ENCODE measurements around the gene CD37.

CD37 gene

DNA sequence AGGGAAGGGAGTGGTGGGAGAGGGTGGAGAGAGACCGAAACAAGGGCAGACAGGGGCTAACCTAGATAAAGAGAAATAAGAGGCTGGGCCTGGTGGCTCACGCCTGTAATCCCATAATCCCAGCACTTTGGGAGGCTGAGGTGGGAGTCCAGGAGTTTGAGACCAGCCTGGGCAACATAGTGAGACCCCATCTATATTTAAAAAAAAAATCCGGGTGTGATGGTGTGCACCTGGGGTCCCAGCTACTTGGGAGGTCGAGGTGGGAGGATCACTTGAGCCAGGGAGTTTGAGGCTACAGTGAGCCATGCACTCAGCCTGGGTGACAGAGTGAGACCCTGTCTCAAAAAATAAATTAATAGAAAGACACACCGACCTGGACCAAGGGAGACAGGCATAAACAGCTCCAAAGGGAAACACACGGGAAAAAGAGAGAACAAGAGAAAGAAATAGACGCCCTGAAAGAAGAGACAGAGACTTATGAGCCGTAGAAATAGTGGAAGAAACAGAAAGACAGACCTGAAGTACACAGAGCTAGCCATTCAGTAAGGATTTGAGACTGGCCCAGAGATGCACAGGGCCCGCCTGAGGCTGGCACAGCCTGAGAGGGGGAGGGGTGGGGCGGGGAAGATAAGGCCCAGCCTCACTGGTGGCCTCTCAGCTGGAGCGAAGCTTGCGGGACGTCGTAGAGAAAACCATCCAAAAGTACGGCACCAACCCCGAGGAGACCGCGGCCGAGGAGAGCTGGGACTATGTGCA is 2.2 kb downstream of the CD37 start:
- H3K4me3 ChIP-seq (replicated peaks; ENCODE audit: low read depth, low read length), result no peak overlapping the region
- TF ChIP-seq CTCF (IDR thresholded peaks at IDR 0.05; ENCODE audit: low read length, missing control alignments), result no peak
- DNase-seq (ENCODE audit: low read depth), result no peak

GRCh38 chr19:49338023-49338677 is 2.9 kb downstream of the CD37 start:
- H3K4me3 ChIP-seq (replicated peaks; ENCODE audit: low read depth, low read length), result no peak overlapping the region
- no peak for TF ChIP-seq CTCF (IDR thresholded peaks at IDR 0.05; ENCODE audit: low read length, missing control alignments)

GRCh38 chr19:49338691-49339300 is 3.6 kb downstream of the CD37 start:
- no peak for TF ChIP-seq CTCF (IDR thresholded peaks at IDR 0.05; ENCODE audit: low read length, missing control alignments)
- peak; percentile 44 for DNase-seq (ENCODE audit: low read depth)
- peak overlapping the region; percentile 13 for H3K4me3 ChIP-seq (replicated peaks; ENCODE audit: low read depth, low read length)

More at GRCh38 chr19:49338023-49338677, 2.9 kb downstream of the CD37 start:
- no peak for DNase-seq (ENCODE audit: low read depth)

DNA sequence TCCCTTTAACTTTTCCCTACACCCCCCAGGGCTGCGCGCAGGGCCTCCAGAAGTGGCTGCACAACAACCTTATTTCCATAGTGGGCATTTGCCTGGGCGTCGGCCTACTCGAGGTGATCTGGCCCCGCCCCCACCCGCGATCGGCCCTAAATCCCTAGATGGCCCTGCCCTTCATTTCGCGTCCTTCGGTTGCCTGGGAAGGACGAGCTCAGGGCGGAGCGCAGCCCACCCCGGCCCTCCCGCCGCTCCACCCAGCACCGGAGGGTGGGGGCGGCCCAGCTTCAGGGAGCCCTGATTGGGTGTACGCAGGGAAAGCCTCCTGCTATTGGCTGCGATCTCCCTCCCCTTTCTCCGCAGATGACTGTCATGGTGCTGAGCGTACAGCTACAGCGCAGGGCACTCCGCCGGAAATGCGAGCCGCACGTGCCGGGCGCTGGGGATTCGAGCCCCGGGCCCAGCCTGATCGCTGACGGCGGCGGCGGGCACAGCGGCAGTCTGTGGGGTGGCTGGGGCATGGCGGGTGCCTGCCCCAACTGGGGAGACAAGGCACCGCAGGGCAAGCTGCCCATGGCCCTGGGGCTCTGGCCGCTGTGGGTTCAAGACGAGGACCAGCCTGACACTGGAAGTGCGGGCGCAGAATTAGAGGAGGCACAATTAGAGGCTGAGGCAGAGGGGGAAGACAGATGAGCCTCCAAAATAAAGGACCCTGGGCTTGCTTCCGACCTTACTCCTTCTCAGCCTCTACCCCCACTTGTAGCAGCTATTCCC is 4.3 kb downstream of the CD37 start:
- H3K4me3 ChIP-seq (replicated peaks; ENCODE audit: low read depth, low read length), result peak overlapping the region; percentile 13
- peak; percentile 85 for DNase-seq (ENCODE audit: low read depth)
- no peak for TF ChIP-seq CTCF (IDR thresholded peaks at IDR 0.05; ENCODE audit: low read length, missing control alignments)

DNA sequence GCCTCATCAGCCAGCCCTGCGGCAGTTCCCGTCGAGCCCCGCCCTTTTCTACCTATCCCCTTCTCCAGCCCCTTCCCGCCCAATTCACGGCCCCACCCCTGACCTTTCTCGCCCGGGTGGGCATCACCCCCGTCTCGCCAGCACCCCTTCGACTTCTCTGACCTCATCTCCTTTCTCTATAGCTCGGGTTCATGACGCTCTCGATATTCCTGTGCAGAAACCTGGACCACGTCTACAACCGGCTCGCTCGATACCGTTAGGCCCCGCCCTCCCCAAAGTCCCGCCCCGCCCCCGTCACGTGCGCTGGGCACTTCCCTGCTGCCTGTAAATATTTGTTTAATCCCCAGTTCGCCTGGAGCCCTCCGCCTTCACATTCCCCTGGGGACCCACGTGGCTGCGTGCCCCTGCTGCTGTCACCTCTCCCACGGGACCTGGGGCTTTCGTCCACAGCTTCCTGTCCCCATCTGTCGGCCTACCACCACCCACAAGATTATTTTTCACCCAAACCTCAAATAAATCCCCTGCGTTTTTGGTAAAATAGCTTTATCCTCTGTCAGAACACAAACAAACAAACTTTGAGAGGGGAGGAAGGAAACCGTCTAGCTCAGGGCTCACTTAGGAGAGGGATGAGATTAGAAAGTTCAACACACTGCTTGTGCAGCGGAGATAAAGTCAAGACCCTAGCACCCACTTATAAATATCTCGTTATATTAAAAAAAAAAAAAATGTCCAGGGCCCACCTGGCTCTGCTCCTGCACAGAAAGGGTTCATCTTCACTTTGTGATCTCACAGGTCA is 5.1 kb downstream of the CD37 start:
- DNase-seq (ENCODE audit: low read depth), result no peak
- no peak overlapping the region for H3K4me3 ChIP-seq (replicated peaks; ENCODE audit: low read depth, low read length)

More for the DNA sequence above, 5.1 kb downstream of the CD37 start:
- no peak for TF ChIP-seq CTCF (IDR thresholded peaks at IDR 0.05; ENCODE audit: low read length, missing control alignments)

Measured in fibroblast of pulmonary artery (primary cell).